Fibroblast of lung (primary cell): ENCODE results near the gene SNX33. TPM values are rescaled to one million over a fixed set of nuclear protein-coding genes. Genes with fewer than 3 reads are reported as not detected.
A peak's percentile ranks its signal among the peaks of the same experiment; 100 is the strongest.

Experiments used
- DNase-seq, 2 donors: peaks; one replicate each; pipeline versions ENCODE4 v3.0.0 to v3.0.0-alpha.2; 2010; ENCODE audit warnings: low read depth in 2 of 2
- H2AFZ ChIP-seq: 2 replicates; pipeline ENCODE4 v1.5.1; 2012; ENCODE audit warnings: low read length, control low read depth, inconsistent platforms
- H3K27ac ChIP-seq: 2 replicates; pipeline ENCODE4 v1.5.1; 2011; ENCODE audit warnings: low read length, control low read depth; ENCODE audit not compliant: insufficient read depth
- H3K27me3 ChIP-seq: 2 replicates; pipeline ENCODE4 v1.5.1; 2011; ENCODE audit warnings: mild to moderate bottlenecking, low read length; ENCODE audit not compliant: control insufficient read depth, insufficient read depth
- H3K36me3 ChIP-seq: 2 replicates; pipeline ENCODE4 v1.5.1; 2011; ENCODE audit warnings: low read length; ENCODE audit not compliant: control insufficient read depth, insufficient read depth
- H3K4me1 ChIP-seq: 2 replicates; pipeline ENCODE4 v1.5.1; 2011; ENCODE audit warnings: low read length; ENCODE audit not compliant: control insufficient read depth, insufficient read depth; ENCODE audit errors: extremely low read depth
- H3K4me2 ChIP-seq: 2 replicates; pipeline ENCODE4 v1.5.1; 2011; ENCODE audit warnings: low read length, control low read depth; ENCODE audit not compliant: insufficient read depth; ENCODE audit errors: extremely low read depth
- H3K4me3 ChIP-seq, 4 experiments: fragments of 200-600 bp in 1 of 4; sonication (generic) in 1 of 4; replicated peaks in 1 of 4; 2 replicates each; pipeline ENCODE4 v1.5.1; 2011 to 2016; ENCODE audit warnings: low read length in 4 of 4, low read depth in 3 of 4, mild to moderate bottlenecking in 3 of 4, control low read depth in 2 of 4, inconsistent platforms in 1 of 4, mixed read lengths in 1 of 4; ENCODE audit not compliant: insufficient read depth in 1 of 4; ENCODE audit errors: control extremely low read depth in 1 of 4
- H3K79me2 ChIP-seq: 2 replicates; pipeline ENCODE4 v1.5.1; 2012; ENCODE audit warnings: mild to moderate bottlenecking, low read length, inconsistent platforms; ENCODE audit not compliant: control insufficient read depth, insufficient read depth
- H3K9ac ChIP-seq: 2 replicates; pipeline ENCODE4 v1.5.1; 2011; ENCODE audit warnings: mild to moderate bottlenecking, low read length, control low read depth; ENCODE audit not compliant: insufficient read depth
- H3K9me3 ChIP-seq: 2 replicates; pipeline ENCODE4 v1.5.1; 2012; ENCODE audit warnings: low read depth, low read length; ENCODE audit not compliant: control insufficient read depth, insufficient read depth
- H4K20me1 ChIP-seq: 2 replicates; pipeline ENCODE4 v1.5.1; 2011; ENCODE audit warnings: low read length; ENCODE audit not compliant: control insufficient read depth, insufficient read depth; ENCODE audit errors: extremely low read depth
- CTCF ChIP-seq, 2 donors: IDR thresholded peaks in 1 of 2; conservative IDR thresholded peaks in 1 of 2; 1 replicate in 1 of 2; 2 replicates in 1 of 2; pipeline ENCODE4 v1.5.1; 2011 to 2012; ENCODE audit warnings: low read length in 2 of 2, control low read depth in 1 of 2, inconsistent platforms in 1 of 2, low read depth in 1 of 2, mild to moderate bottlenecking in 1 of 2
- EZH2 ChIP-seq: IDR thresholded peaks from 2 replicates; pipeline ENCODE4 v1.5.1; 2012; ENCODE audit warnings: low read length, control low read depth, mild to moderate bottlenecking; ENCODE audit errors: missing control alignments
- polyA plus RNA-seq, 2 donors: library from polyadenylated mRNA; depleted of rRNA in 1 of 2; stranded (reverse) in 1 of 2; unstranded in 1 of 2; fragments of >200 nt; gene quantifications; 2 replicates each; pipeline ENCODE4 v1.2.1, GENCODE V29; 2011 to 2012; ENCODE audit warnings: missing spikeins in 1 of 2
- total RNA-seq: library from RNA; depleted of rRNA; stranded (reverse); fragments of >200 nt; gene quantifications from 2 replicates; pipeline ENCODE4 v1.2.1, GENCODE V29; 2014

The SNX33 gene
- total and polyA plus RNA-seq, 2 donors (not counting 1 experiment from before 2014, with no cell fraction given) = 17.5 to 24.6 TPM

- DNase-seq = peak; percentile 68 to 69
- no peak overlapping the region for H2AFZ ChIP-seq
- no peaks in the 10 kb centered on the region for H3K79me2 ChIP-seq
- peak overlapping the region; percentile 23 for H3K4me2 ChIP-seq
- H3K27me3 ChIP-seq = no peaks in the 10 kb centered on the region
- peak overlapping the region; percentile 41 for H3K9ac ChIP-seq
- H3K36me3 ChIP-seq = peaks cover 12% of the 10 kb centered on the region
- no peaks in the 10 kb centered on the region for H4K20me1 ChIP-seq
- no peaks in the 10 kb centered on the region for H3K9me3 ChIP-seq
- TF ChIP-seq CTCF (conservative IDR thresholded peaks at IDR 0.05 in 1 of 2, IDR thresholded peaks at IDR 0.05 in 1 of 2; ENCODE audit: low read depth in 1 of 2, low read length in 2 of 2) = no peak
- TF ChIP-seq EZH2 = no peak
- no peak overlapping the region for H3K4me3 ChIP-seq
- H3K4me1 ChIP-seq = peaks cover 31% of the 10 kb centered on the region
- peak overlapping the region; percentile 83 for H3K27ac ChIP-seq
Measured at GRCh38 chr15:75673426-75674235, 25.9 kb downstream of the SNX33 start.

DNA sequence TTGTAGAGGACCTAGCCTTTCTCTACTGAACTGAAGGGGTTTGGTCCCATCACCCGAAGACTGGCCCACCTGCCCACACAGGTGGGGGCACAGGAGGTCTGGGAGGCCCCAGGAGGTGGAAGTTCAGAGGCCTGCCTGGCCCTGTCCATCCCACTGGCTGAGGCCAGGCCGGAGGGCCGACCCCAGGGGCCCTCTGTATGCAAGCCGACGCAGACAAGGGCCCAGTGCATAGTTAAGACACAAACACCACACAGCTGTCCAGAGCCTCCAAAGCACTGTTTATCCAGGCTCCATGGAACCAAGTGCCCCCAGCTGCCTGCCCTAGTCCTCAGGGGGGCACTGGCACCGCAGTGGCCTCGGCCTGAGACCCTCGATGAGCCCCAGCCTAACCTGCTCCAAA is 26.7 kb downstream of the SNX33 start:
- Histone ChIP-seq H3K4me2 (no peak overlapping the region), H3K9ac (no peak overlapping the region), H3K4me3 (no peak overlapping the region), H3K4me1 (peaks cover 26% of the 10 kb centered on the region), H3K27me3 (no peaks in the 10 kb centered on the region), H2AFZ (no peak overlapping the region), H3K36me3 (peaks cover 18% of the 10 kb centered on the region), H3K9me3 (no peaks in the 10 kb centered on the region), H4K20me1 (no peaks in the 10 kb centered on the region), H3K79me2 (no peaks in the 10 kb centered on the region), H3K27ac (no peak overlapping the region)
- no peak for DNase-seq
- no peak for TF ChIP-seq EZH2
- TF ChIP-seq CTCF (conservative IDR thresholded peaks at IDR 0.05 in 1 of 2, IDR thresholded peaks at IDR 0.05 in 1 of 2; ENCODE audit: low read depth in 1 of 2, low read length in 2 of 2) = no peak

GRCh38 chr15:75675579-75676404 is 28.1 kb downstream of the SNX33 start:
- H3K27ac ChIP-seq = no peak overlapping the region

More at GRCh38 chr15:75675579-75676404, 28.1 kb downstream of the SNX33 start:
- no peak for TF ChIP-seq EZH2
- TF ChIP-seq CTCF (conservative IDR thresholded peaks at IDR 0.05 in 1 of 2, IDR thresholded peaks at IDR 0.05 in 1 of 2; ENCODE audit: low read depth in 1 of 2, low read length in 2 of 2) = no peak
- Histone ChIP-seq H3K36me3 (peaks cover 20% of the 10 kb centered on the region), H3K4me2 (no peak overlapping the region), H2AFZ (no peak overlapping the region), H3K27me3 (no peaks in the 10 kb centered on the region), H3K4me1 (peaks cover 26% of the 10 kb centered on the region), H3K9ac (no peak overlapping the region), H4K20me1 (no peaks in the 10 kb centered on the region), H3K4me3 (no peak overlapping the region), H3K9me3 (no peaks in the 10 kb centered on the region), H3K79me2 (no peaks in the 10 kb centered on the region)
- DNase-seq = no peak
